RWPE2 (cell line): ENCODE measurements around the gene SMYD3.

ENCODE experiments used
- ATAC-seq: fragments of 200-7000 bp; cut with Tn5 transposase; 3 replicates; pipeline ENCODE4 v1.9.1; 2021; ENCODE audit warnings: low read depth
- DNase-seq: peaks from one replicate; pipeline ENCODE4 v3.0.0-alpha.2; 2020; ENCODE audit warnings: low spot score
- H3K27ac ChIP-seq: fragments of 450-650 bp; 2 replicates; pipeline ENCODE4 v1.5.1; 2017; ENCODE audit warnings: mild to moderate bottlenecking; ENCODE audit not compliant: poor library complexity, severe bottlenecking
- H3K27me3 ChIP-seq: fragments of 250-450 bp; sonication (Bioruptor Pico); 2 replicates; pipeline ENCODE4 v1.5.1; 2021; ENCODE audit warnings: mild to moderate bottlenecking, moderate library complexity; ENCODE audit not compliant: insufficient read depth, poor library complexity, severe bottlenecking
- H3K36me3 ChIP-seq: fragments of 250-450 bp; sonication (Bioruptor Pico); 2 replicates; pipeline ENCODE4 v1.5.1; 2020; ENCODE audit warnings: low read depth, mild to moderate bottlenecking, moderate library complexity
- H3K4me1 ChIP-seq: fragments of 250-450 bp; sonication (Bioruptor Pico); 2 replicates; pipeline ENCODE4 v1.5.1; 2021; ENCODE audit warnings: mild to moderate bottlenecking, moderate library complexity; ENCODE audit not compliant: insufficient read depth, poor library complexity, severe bottlenecking
- H3K4me3 ChIP-seq: fragments of 250-450 bp; sonication (Bioruptor Pico); 2 replicates; pipeline ENCODE4 v1.5.1; 2021; ENCODE audit warnings: mild to moderate bottlenecking, moderate library complexity; ENCODE audit not compliant: severe bottlenecking
- H3K9me3 ChIP-seq: fragments of 250-450 bp; sonication (Bioruptor Pico); 2 replicates; pipeline ENCODE4 v1.5.1; 2021; ENCODE audit warnings: mild to moderate bottlenecking, moderate library complexity; ENCODE audit not compliant: severe bottlenecking
- TF ChIP-seq, protein P1 (sequence below): fragments of 450-650 bp; IDR thresholded peaks from one replicate; pipeline ENCODE4 v1.5.1; 2017; ENCODE audit warnings: mild to moderate bottlenecking, moderate library complexity; ENCODE audit not compliant: poor library complexity, severe bottlenecking

Gene SMYD3

GRCh38 chr1:246106342-246106763 is 400.7 kb downstream of the SMYD3 start:
- Histone ChIP-seq H3K27ac (no peak overlapping the region), H3K36me3 (no peaks in the 10 kb centered on the region), H3K4me3 (no peak overlapping the region), H3K9me3 (no peaks in the 10 kb centered on the region), H3K27me3 (no peaks in the 10 kb centered on the region), H3K4me1 (peaks cover 5% of the 10 kb centered on the region)
- TF ChIP-seq, protein P1, sequence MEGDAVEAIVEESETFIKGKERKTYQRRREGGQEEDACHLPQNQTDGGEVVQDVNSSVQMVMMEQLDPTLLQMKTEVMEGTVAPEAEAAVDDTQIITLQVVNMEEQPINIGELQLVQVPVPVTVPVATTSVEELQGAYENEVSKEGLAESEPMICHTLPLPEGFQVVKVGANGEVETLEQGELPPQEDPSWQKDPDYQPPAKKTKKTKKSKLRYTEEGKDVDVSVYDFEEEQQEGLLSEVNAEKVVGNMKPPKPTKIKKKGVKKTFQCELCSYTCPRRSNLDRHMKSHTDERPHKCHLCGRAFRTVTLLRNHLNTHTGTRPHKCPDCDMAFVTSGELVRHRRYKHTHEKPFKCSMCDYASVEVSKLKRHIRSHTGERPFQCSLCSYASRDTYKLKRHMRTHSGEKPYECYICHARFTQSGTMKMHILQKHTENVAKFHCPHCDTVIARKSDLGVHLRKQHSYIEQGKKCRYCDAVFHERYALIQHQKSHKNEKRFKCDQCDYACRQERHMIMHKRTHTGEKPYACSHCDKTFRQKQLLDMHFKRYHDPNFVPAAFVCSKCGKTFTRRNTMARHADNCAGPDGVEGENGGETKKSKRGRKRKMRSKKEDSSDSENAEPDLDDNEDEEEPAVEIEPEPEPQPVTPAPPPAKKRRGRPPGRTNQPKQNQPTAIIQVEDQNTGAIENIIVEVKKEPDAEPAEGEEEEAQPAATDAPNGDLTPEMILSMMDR, result no peak
- DNase-seq, result no peak
- no peak for ATAC-seq

DNA sequence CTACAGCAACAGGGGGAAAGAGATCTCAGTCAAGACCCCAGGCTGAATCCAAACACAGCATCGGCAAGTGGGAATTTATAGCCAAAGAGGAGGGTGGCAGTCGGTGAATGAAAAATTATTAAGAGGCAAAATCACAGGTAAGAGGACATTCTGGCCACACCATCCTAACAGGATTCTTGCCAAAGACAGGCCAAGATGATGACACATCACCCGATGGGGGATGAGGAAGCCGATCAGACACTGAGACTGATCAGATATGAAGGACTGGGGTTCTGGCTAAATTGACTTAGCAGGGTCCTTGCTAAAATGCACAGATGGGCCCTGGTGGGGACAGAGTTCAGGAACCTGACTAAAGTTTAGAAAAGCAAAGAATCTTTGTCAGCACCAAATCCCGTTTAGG is 402.2 kb downstream of the SMYD3 start:
- H3K36me3 ChIP-seq, result no peaks in the 10 kb centered on the region

GRCh38 chr1:246099570-246099969 is 407.5 kb downstream of the SMYD3 start:
- no peaks in the 10 kb centered on the region for H3K9me3 ChIP-seq
- ATAC-seq (no peak), DNase-seq (no peak)
- no peak overlapping the region for H3K4me3 ChIP-seq
- no peaks in the 10 kb centered on the region for H3K36me3 ChIP-seq
- H3K27ac ChIP-seq, result no peak overlapping the region
- H3K27me3 ChIP-seq, result no peaks in the 10 kb centered on the region
- no peaks in the 10 kb centered on the region for H3K4me1 ChIP-seq
- TF ChIP-seq, protein P1, result no peak

More for the DNA sequence above, 402.2 kb downstream of the SMYD3 start:
- H3K9me3 ChIP-seq, result no peaks in the 10 kb centered on the region
- H3K4me1 ChIP-seq, result peaks cover 5% of the 10 kb centered on the region
- TF ChIP-seq, protein P1, result no peak
- no peak for DNase-seq
- no peak overlapping the region for H3K27ac ChIP-seq
- no peaks in the 10 kb centered on the region for H3K27me3 ChIP-seq
- H3K4me3 ChIP-seq, result no peak overlapping the region
- ATAC-seq, result peak; percentile 50; the same call in 1 of the 3 replicates

GRCh38 chr1:246096356-246096755 is 410.7 kb downstream of the SMYD3 start:
- Histone ChIP-seq H3K9me3 (no peaks in the 10 kb centered on the region), H3K27ac (no peak overlapping the region), H3K4me1 (no peaks in the 10 kb centered on the region), H3K27me3 (no peaks in the 10 kb centered on the region), H3K36me3 (no peaks in the 10 kb centered on the region), H3K4me3 (no peak overlapping the region)
- DNase-seq (no peak), ATAC-seq (no peak)
- TF ChIP-seq, protein P1, result no peak

DNA sequence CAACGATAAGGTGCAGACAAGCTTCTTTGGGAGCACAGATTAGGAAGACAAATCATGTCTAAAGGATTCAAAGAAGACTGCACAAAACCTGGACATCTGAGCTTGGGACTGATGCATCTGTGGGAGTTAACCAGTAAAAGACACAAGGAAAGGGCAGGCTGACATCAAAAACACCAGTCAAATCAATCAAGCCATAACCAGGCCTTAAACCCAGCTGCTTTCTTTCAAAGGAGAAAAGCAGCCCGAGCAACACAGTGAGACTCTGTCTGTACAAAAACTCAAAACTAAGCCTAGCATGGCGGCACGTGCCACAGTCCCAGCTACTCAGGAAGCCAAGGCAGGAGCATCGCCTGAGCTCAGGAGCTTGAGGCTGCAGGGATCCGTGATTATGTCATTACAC is 411.6 kb downstream of the SMYD3 start:
- Histone ChIP-seq H3K27me3 (no peaks in the 10 kb centered on the region), H3K9me3 (no peaks in the 10 kb centered on the region), H3K4me1 (no peaks in the 10 kb centered on the region), H3K36me3 (no peaks in the 10 kb centered on the region), H3K4me3 (no peak overlapping the region), H3K27ac (no peak overlapping the region)
- ATAC-seq, result no peak
- no peak for DNase-seq
- TF ChIP-seq, protein P1, result no peak
